Transverse colon (tissue), 4 donors: ENCODE data around the gene WTIP.

Experiments
- POLR2A ChIP-seq: fragments of 450-650 bp; IDR thresholded peaks from one replicate; pipeline ENCODE4 v1.6.1; 2016; ENCODE audit warnings: antibody characterized with exemption, mild to moderate bottlenecking, moderate library complexity
- POLR2AphosphoS5 ChIP-seq, 3 donors: sonication (generic); formaldehyde crosslinking; IDR thresholded peaks; one replicate each; pipeline ENCODE4 v1.6.1; 2016; ENCODE audit warnings: antibody characterized with exemption in 3 of 3
- TF ChIP-seq, protein P1 (sequence below), 5 experiments: fragments of 200-600 bp in 3 of 5; fragments of 450-650 bp in 2 of 5; sonication (generic) in 3 of 5; IDR thresholded peaks; 1 replicate in 2 of 5; 2 replicates in 3 of 5; pipeline ENCODE4 v1.5.1; 2016 to 2017; ENCODE audit warnings: antibody characterized with exemption in 5 of 5, inconsistent platforms in 3 of 5, mild to moderate bottlenecking in 2 of 5, moderate library complexity in 1 of 5

DNA sequence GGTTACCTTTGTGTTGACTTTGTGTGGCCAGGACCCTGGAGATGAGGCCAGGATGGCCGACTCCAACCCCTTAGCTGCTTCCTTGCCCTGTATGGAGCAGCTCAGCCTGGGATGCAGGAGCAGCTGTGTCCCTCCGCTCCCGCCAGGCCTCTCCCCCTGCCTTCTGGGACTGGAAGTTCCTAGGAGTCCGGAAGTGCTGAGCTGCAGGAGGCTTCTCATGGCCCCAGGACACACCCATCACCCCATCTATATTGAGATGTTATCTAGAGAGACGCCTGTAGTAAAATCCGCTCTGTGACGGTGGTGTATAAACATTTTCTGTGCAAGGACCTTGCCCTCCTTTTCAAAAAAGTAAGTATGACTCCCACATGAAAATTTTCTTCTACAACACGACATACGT lies 27.0 kb downstream of the WTIP start:
- TF ChIP-seq POLR2A (no peak), POLR2AphosphoS5 (IDR thresholded peaks at IDR 0.05) (no peak)
- TF ChIP-seq, protein P1, sequence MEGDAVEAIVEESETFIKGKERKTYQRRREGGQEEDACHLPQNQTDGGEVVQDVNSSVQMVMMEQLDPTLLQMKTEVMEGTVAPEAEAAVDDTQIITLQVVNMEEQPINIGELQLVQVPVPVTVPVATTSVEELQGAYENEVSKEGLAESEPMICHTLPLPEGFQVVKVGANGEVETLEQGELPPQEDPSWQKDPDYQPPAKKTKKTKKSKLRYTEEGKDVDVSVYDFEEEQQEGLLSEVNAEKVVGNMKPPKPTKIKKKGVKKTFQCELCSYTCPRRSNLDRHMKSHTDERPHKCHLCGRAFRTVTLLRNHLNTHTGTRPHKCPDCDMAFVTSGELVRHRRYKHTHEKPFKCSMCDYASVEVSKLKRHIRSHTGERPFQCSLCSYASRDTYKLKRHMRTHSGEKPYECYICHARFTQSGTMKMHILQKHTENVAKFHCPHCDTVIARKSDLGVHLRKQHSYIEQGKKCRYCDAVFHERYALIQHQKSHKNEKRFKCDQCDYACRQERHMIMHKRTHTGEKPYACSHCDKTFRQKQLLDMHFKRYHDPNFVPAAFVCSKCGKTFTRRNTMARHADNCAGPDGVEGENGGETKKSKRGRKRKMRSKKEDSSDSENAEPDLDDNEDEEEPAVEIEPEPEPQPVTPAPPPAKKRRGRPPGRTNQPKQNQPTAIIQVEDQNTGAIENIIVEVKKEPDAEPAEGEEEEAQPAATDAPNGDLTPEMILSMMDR (IDR thresholded peaks at IDR 0.05) = no peak
